Measurements from ENCODE around the gene U2AF2.
A peak's percentile ranks its signal among the peaks of the same experiment; 100 is the strongest.

Gene U2AF2

DNA sequence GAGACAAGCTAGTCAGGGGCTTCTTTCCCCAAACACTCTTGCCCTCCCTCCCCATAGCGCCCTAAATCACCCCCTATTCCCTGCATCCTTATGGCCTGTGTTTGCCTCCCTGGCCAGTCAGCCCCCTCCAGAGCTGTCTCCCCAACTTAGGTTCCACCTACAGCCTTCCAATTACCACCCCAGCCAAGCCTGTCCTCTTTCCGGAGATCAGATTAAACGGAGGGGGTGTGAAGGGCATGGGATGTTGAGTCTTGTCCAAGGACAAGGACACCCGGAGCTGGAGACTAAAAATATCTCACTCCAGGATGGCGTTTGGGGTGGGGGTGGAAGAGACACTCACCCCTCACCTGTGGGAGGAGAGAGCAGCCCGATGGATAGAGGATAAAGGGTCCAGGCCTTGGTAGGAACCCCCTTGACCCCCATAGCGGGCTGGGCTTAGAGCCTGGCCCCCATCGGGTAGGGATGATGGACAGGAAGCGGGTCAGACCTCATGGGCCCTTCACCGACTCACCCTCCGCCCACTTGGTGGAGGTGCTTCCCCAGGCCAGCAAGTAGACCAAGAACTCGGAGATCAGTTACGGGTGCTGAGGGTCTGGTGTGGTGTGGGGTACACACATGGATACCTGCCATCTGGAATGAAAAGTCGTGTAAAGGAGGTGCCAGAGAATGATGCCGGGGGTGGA is 43.4 kb upstream of the U2AF2 start:
- CTCF ChIA-PET = interaction anchor here (0.6 to 1.8 kb wide), 6 partner anchors 20 to 959 kb away, joined by 3 to 8 read pairs (median 4); no protein-coding TSS in a partner anchor
- H3K9me3 ChIP-seq (ENCODE audit: control insufficient read depth, insufficient read depth, low read depth, low read length) = no peaks in the 10 kb centered on the region
- H3K4me3 ChIP-seq (ENCODE audit: low read depth, low read length) = no peak overlapping the region
- H3K4me1 ChIP-seq (ENCODE audit: control insufficient read depth, insufficient read depth, low read length) = peaks cover 4% of the 10 kb centered on the region; the same call in 1 of the 2 replicates
- no peak for TF ChIP-seq IKZF3 (tag by site-specific recombination; IDR thresholded peaks at IDR 0.05)
- TF ChIP-seq, protein P1, sequence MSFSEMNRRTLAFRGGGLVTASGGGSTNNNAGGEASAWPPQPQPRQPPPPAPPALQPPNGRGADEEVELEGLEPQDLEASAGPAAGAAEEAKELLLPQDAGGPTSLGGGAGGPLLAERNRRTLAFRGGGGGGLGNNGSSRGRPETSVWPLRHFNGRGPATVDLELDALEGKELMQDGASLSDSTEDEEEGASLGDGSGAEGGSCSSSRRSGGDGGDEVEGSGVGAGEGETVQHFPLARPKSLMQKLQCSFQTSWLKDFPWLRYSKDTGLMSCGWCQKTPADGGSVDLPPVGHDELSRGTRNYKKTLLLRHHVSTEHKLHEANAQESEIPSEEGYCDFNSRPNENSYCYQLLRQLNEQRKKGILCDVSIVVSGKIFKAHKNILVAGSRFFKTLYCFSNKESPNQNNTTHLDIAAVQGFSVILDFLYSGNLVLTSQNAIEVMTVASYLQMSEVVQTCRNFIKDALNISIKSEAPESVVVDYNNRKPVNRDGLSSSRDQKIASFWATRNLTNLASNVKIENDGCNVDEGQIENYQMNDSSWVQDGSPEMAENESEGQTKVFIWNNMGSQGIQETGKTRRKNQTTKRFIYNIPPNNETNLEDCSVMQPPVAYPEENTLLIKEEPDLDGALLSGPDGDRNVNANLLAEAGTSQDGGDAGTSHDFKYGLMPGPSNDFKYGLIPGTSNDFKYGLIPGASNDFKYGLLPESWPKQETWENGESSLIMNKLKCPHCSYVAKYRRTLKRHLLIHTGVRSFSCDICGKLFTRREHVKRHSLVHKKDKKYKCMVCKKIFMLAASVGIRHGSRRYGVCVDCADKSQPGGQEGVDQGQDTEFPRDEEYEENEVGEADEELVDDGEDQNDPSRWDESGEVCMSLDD (tag by site-specific recombination; IDR thresholded peaks at IDR 0.05) = 0 out of 2 replicates have a peak, but pooled peaks have one; percentile 18
- POLR2A ChIA-PET = interaction anchor here (0.6 kb wide), 1 partner anchor 13 kb away, joined by 4 read pairs; the partner anchor contains the start of gene ZNF784
- no peak overlapping the region for H3K27ac ChIP-seq (ENCODE audit: extremely low read depth, low read depth, low read length)
- peaks cover 17 to 48% of the 10 kb centered on the region in 2 experiments; a peak in 2 of 3 replicates for H3K36me3 ChIP-seq (ENCODE audit: control insufficient read depth in 2 of 2, insufficient read depth in 1 of 2, low read length in 2 of 2)

DNA sequence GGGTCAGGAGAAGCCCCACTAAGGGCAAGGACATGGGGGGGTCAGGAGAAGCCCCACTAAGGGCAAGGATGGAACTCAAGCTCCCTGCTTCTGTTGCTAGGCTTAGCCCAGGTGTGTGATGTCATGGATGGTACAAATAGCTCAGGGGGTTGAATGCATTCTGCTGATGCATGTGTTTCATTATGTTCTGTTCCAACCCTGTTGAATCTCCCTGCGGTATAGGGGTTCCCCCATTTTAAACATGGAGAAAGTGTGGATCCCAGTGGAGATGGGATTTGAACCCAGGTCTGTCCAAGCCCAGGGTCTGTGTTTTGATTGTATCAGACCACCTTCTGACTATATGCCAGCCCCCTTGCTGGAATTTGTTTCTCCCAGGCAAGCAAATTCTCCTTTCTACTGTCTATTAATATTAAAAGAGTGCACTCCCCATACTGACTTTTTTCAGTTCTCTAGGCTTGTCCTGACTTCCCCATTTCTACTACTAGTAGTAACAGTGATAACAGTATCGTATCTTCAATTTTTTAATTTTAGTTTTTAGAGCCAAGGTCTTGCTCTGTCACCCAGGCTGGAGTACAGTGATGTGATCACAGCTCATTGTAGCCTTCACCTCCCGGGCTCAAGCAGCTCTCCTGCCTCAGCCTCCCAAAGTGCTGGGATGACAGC is 42.7 kb upstream of the U2AF2 start:
- H3K9me3 ChIP-seq (ENCODE audit: control insufficient read depth, insufficient read depth, low read depth, low read length) = no peaks in the 10 kb centered on the region
- TF ChIP-seq ZBTB7A (tag by site-specific recombination; IDR thresholded peaks at IDR 0.05; ENCODE audit: low read depth) (no peak), ZNF433 (tag by site-specific recombination; IDR thresholded peaks at IDR 0.05; ENCODE audit: low read depth) (no peak), ZNF660 (tag by site-specific recombination; IDR thresholded peaks at IDR 0.05) (no peak)
- TF ChIP-seq, protein P2, sequence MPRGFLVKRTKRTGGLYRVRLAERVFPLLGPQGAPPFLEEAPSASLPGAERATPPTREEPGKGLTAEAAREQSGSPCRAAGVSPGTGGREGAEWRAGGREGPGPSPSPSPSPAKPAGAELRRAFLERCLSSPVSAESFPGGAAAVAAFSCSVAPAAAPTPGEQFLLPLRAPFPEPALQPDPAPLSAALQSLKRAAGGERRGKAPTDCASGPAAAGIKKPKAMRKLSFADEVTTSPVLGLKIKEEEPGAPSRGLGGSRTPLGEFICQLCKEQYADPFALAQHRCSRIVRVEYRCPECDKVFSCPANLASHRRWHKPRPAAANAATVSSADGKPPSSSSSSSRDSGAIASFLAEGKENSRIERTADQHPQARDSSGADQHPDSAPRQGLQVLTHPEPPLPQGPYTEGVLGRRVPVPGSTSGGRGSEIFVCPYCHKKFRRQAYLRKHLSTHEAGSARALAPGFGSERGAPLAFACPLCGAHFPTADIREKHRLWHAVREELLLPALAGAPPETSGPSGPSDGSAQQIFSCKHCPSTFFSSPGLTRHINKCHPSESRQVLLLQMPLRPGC (tag by site-specific recombination; IDR thresholded peaks at IDR 0.05) = no peak
- H3K4me3 ChIP-seq (ENCODE audit: low read depth, low read length) = no peak overlapping the region
- peaks cover 14 to 47% of the 10 kb centered on the region in 2 experiments; a peak in 2 of 3 replicates for H3K36me3 ChIP-seq (ENCODE audit: control insufficient read depth in 2 of 2, insufficient read depth in 1 of 2, low read length in 2 of 2)
- H3K4me1 ChIP-seq (ENCODE audit: control insufficient read depth, insufficient read depth, low read length) = no peaks in the 10 kb centered on the region
- ChIA-PET POLR2A (interaction anchor here (0.6 kb wide), 1 partner anchor 86 kb away, joined by 7 read pairs; no protein-coding TSS in a partner anchor), CTCF (interaction anchor here (0.7 to 1.1 kb wide), 5 partner anchors 13 to 108 kb away, joined by 3 to 6 read pairs (median 3); partner anchors contain the start of gene ZNF784)
- no peak overlapping the region for H3K27ac ChIP-seq (ENCODE audit: extremely low read depth, low read depth, low read length)

DNA sequence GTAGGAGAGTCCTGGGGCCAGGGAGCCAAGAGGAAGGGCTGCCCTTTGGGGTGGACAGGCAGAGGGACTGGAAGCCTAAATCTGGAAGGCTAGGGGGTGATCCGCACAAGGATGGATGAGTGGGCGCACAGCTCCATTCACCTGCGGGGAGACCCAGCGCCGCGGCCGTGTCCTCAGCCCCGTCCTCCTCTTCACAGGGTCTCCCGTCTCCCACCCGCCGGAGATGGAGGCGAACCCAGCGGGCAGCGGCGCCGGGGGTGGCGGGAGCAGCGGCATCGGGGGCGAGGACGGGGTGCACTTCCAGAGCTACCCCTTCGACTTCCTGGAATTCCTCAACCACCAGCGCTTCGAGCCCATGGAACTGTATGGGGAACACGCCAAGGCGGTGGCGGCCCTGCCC is 41.4 kb upstream of the U2AF2 start:
- H3K4me1 ChIP-seq (ENCODE audit: control insufficient read depth, insufficient read depth, low read length) = no peaks in the 10 kb centered on the region
- ChIA-PET POLR2A (interaction anchor here (0.8 kb wide), 1 partner anchor 15 kb away, joined by 3 read pairs; no protein-coding TSS in a partner anchor), CTCF (no interaction called here)
- no peaks in the 10 kb centered on the region for H3K9me3 ChIP-seq (ENCODE audit: control insufficient read depth, insufficient read depth, low read depth, low read length)
- H3K27ac ChIP-seq (ENCODE audit: extremely low read depth, low read depth, low read length) = no peak overlapping the region
- no peak overlapping the region for H3K4me3 ChIP-seq (ENCODE audit: low read depth, low read length)
- H3K36me3 ChIP-seq (ENCODE audit: control insufficient read depth in 2 of 2, insufficient read depth in 1 of 2, low read length in 2 of 2) = peaks cover 11 to 47% of the 10 kb centered on the region in 2 experiments; a peak in 2 of 3 replicates
- TF ChIP-seq ZBTB1 (tag by site-specific recombination; IDR thresholded peaks at IDR 0.05) (no peak), ZNF785 (tag by site-specific recombination; IDR thresholded peaks at IDR 0.05) (no peak), ZNF571 (tag by site-specific recombination; IDR thresholded peaks at IDR 0.05) (no peak), ZNF157 (tag by site-specific recombination; IDR thresholded peaks at IDR 0.05) (no peak), ZNF768 (tag by site-specific recombination; IDR thresholded peaks at IDR 0.05) (no peak), KLF10 (tag by site-specific recombination; IDR thresholded peaks at IDR 0.05) (no peak), ZNF621 (tag by site-specific recombination; IDR thresholded peaks at IDR 0.05) (no peak), MZF1 (tag by site-specific recombination; IDR thresholded peaks at IDR 0.05; ENCODE audit: borderline replicate concordance) (no peak), ZNF561 (tag by site-specific recombination; IDR thresholded peaks at IDR 0.05; ENCODE audit: borderline replicate concordance) (no peak), ZNF394 (tag by site-specific recombination; IDR thresholded peaks at IDR 0.05; ENCODE audit: borderline replicate concordance) (no peak), GFI1B (tag by site-specific recombination; IDR thresholded peaks at IDR 0.05) (no peak)
- TF ChIP-seq, protein P3, sequence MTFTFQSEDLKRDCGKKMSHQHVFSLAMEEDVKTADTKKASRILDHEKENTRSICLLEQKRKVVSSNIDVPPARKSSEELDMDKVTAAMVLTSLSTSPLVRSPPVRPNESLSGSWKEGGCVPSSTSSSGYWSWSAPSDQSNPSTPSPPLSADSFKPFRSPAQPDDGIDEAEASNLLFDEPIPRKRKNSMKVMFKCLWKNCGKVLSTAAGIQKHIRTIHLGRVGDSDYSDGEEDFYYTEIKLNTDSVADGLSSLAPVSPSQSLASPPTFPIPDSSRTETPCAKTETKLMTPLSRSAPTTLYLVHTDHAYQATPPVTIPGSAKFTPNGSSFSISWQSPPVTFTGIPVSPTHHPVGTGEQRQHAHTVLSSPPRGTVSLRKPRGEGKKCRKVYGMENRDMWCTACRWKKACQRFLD (tag by site-specific recombination; IDR thresholded peaks at IDR 0.05) = no peak
- TF ChIP-seq, protein P4, sequence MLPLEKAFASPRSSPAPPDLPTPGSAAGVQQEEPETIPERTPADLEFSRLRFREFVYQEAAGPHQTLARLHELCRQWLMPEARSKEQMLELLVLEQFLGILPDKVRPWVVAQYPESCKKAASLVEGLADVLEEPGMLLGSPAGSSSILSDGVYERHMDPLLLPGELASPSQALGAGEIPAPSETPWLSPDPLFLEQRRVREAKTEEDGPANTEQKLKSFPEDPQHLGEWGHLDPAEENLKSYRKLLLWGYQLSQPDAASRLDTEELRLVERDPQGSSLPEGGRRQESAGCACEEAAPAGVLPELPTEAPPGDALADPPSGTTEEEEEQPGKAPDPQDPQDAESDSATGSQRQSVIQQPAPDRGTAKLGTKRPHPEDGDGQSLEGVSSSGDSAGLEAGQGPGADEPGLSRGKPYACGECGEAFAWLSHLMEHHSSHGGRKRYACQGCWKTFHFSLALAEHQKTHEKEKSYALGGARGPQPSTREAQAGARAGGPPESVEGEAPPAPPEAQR (tag by site-specific recombination; IDR thresholded peaks at IDR 0.05) = no peak
- TF ChIP-seq, protein P5, sequence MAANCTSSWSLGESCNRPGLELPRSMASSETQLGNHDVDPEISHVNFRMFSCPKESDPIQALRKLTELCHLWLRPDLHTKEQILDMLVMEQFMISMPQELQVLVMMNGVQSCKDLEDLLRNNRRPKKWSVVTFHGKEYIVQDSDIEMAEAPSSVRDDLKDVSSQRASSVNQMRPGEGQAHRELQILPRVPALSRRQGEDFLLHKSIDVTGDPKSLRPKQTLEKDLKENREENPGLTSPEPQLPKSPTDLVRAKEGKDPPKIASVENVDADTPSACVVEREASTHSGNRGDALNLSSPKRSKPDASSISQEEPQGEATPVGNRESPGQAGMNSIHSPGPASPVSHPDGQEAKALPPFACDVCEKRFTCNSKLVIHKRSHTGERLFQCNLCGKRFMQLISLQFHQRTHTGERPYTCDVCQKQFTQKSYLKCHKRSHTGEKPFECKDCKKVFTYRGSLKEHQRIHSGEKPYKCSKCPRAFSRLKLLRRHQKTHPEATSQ (tag by site-specific recombination; IDR thresholded peaks at IDR 0.05) = no peak

Measured in HEK293 (cell line).